Right atrium auricular region (tissue), 2 donors: ENCODE results near the gene SERTM2. TPM values are rescaled to one million over a fixed set of nuclear protein-coding genes. Genes with fewer than 3 reads are reported as not detected.
A peak's percentile ranks its signal among the peaks of the same experiment; 100 is the strongest.

Experiments
- DNase-seq: peaks from one replicate; pipeline ENCODE4 v3.0.0-alpha.2; 2019; ENCODE audit warnings: low spot score
- H3K27ac ChIP-seq, 2 donors: fragments of 200-600 bp; sonication (generic); 1 replicate in 1 of 2; 2 replicates in 1 of 2; pipeline ENCODE4 v1.5.1; 2016 to 2019
- H3K27me3 ChIP-seq, 2 donors: fragments of 200-600 bp; sonication (generic); one replicate each; pipeline versions ENCODE4 v1.5.1 to v1.6.0; 2017 to 2019
- H3K36me3 ChIP-seq: fragments of 200-600 bp; sonication (generic); one replicate; pipeline ENCODE4 v1.5.1; 2016
- H3K4me1 ChIP-seq, 2 donors: fragments of 200-600 bp; sonication (generic); one replicate each; pipeline versions ENCODE4 v1.5.1 to v1.6.0; 2017 to 2019
- H3K4me3 ChIP-seq, 2 donors: fragments of 200-600 bp; sonication (generic); 1 replicate in 1 of 2; 2 replicates in 1 of 2; pipeline ENCODE4 v1.5.1; 2017 to 2019; ENCODE audit warnings: mild to moderate bottlenecking in 1 of 2, moderate library complexity in 1 of 2
- H3K9me3 ChIP-seq, 2 donors: fragments of 200-600 bp; sonication (generic); one replicate each; pipeline ENCODE4 v1.5.1; 2019
- CTCF ChIP-seq, 2 donors: fragments of 200-600 bp; sonication (generic); IDR thresholded peaks; one replicate each; pipeline ENCODE4 v1.5.1; 2019; ENCODE audit warnings: antibody characterized with exemption in 2 of 2
- total RNA-seq, 2 donors: library from RNA; depleted of rRNA; stranded (reverse); fragments of >200 nt; gene quantifications; one replicate each; pipeline ENCODE4 v1.1.0, GENCODE V29; 2016

The SERTM2 gene
- total RNA-seq, 2 donors from 2014 or later: not detected

GRCh38 chrX:111561851-111562250 is 50.4 kb downstream of the SERTM2 start:
- Histone ChIP-seq H3K27me3 (no peaks in the 10 kb centered on the region), H3K36me3 (no peaks in the 10 kb centered on the region), H3K4me1 (no peaks in the 10 kb centered on the region), H3K4me3 (no peak overlapping the region), H3K27ac (no peak overlapping the region), H3K9me3 (no peaks in the 10 kb centered on the region)
- DNase-seq: no peak
- TF ChIP-seq CTCF (IDR thresholded peaks at IDR 0.05): no peak

GRCh38 chrX:111567542-111568255 is 56.3 kb downstream of the SERTM2 start:
- H3K27me3 ChIP-seq: no peaks in the 10 kb centered on the region
- H3K27ac ChIP-seq: no peak overlapping the region
- H3K4me3 ChIP-seq: no peak overlapping the region
- no peak for DNase-seq
- H3K9me3 ChIP-seq: no peaks in the 10 kb centered on the region
- no peaks in the 10 kb centered on the region for H3K36me3 ChIP-seq
- no peak for TF ChIP-seq CTCF (IDR thresholded peaks at IDR 0.05)
- H3K4me1 ChIP-seq: no peaks in the 10 kb centered on the region

- H3K36me3 ChIP-seq: no peaks in the 10 kb centered on the region
- H3K27ac ChIP-seq: no peak overlapping the region
These were observed 56.9 kb downstream of the SERTM2 start for GRCh38 chrX:111568354-111568753.

GRCh38 chrX:111568817-111569216 is 57.4 kb downstream of the SERTM2 start:
- H3K27ac ChIP-seq: no peak overlapping the region
- H3K4me1 ChIP-seq: no peaks in the 10 kb centered on the region
- DNase-seq: no peak
- no peak for TF ChIP-seq CTCF (IDR thresholded peaks at IDR 0.05)
- no peaks in the 10 kb centered on the region for H3K9me3 ChIP-seq
- no peaks in the 10 kb centered on the region for H3K27me3 ChIP-seq
- no peaks in the 10 kb centered on the region for H3K36me3 ChIP-seq
- H3K4me3 ChIP-seq: no peak overlapping the region

More at GRCh38 chrX:111568354-111568753, 56.9 kb downstream of the SERTM2 start:
- Histone ChIP-seq H3K9me3 (no peaks in the 10 kb centered on the region), H3K27me3 (no peaks in the 10 kb centered on the region), H3K4me3 (no peak overlapping the region), H3K4me1 (no peaks in the 10 kb centered on the region)
- no peak for DNase-seq
- TF ChIP-seq CTCF (IDR thresholded peaks at IDR 0.05): peak in 1 of 2 donors; percentile 31

Other genes starting within 250 kb of the SERTM2 start
- 1 to 10 TPM; 1.5 to 2.2 TPM for gene CAPN6, start 241.2 kb upstream of the SERTM2 start, total RNA-seq
- gene DCX, start 99.5 kb upstream of the SERTM2 start, total RNA-seq: not detected
- gene ALG13, start 169.5 kb downstream of the SERTM2 start, total RNA-seq: 10 to 100 TPM; 21.6 to 25.4 TPM